Esophagus muscularis mucosa (tissue), 4 donors: Measurements from ENCODE around the gene CARD9. TPM values are rescaled to one million over a fixed set of nuclear protein-coding genes. Genes with fewer than 3 reads are reported as not detected.

Experiments
- DNase-seq: peaks from one replicate; pipeline ENCODE4 v3.0.0-alpha.2; 2017; ENCODE audit errors: extremely low spot score
- H3K27ac ChIP-seq, 4 donors: fragments of 200-600 bp; sonication (generic); replicated peaks in 1 of 4; 1 replicate in 3 of 4; 2 replicates in 1 of 4; pipeline ENCODE4 v1.5.1; 2016 to 2019; ENCODE audit warnings: mild to moderate bottlenecking in 1 of 4
- H3K27me3 ChIP-seq, 4 donors: fragments of 200-600 bp; sonication (generic); one replicate each; pipeline versions ENCODE4 v1.5.1 to v1.6.0; 2016 to 2019
- H3K36me3 ChIP-seq, 4 donors: fragments of 200-600 bp; sonication (generic); one replicate each; pipeline ENCODE4 v1.5.1; 2016 to 2019
- H3K4me1 ChIP-seq, 4 donors: fragments of 200-600 bp; sonication (generic); one replicate each; pipeline ENCODE4 v1.5.1; 2016 to 2019
- H3K4me3 ChIP-seq, 4 donors: fragments of 200-600 bp; sonication (generic); 1 replicate in 2 of 4; 2 replicates in 2 of 4; pipeline ENCODE4 v1.5.1; 2016 to 2019; ENCODE audit warnings: mild to moderate bottlenecking in 4 of 4, moderate library complexity in 1 of 4
- H3K9me3 ChIP-seq, 4 donors: fragments of 200-600 bp; sonication (generic); 1 replicate in 3 of 4; 2 replicates in 1 of 4; pipeline ENCODE4 v1.5.1; 2016 to 2019
- CTCF ChIP-seq, 3 experiments: fragments of 200-600 bp in 2 of 3; fragments of 450-650 bp in 1 of 3; sonication (generic) in 2 of 3; IDR thresholded peaks; one replicate each; pipeline ENCODE4 v1.5.1; 2017 to 2019; ENCODE audit warnings: antibody characterized with exemption in 3 of 3, mild to moderate bottlenecking in 2 of 3, moderate library complexity in 1 of 3
- EP300 ChIP-seq: sonication (generic); formaldehyde crosslinking; IDR thresholded peaks from one replicate; pipeline ENCODE4 v1.6.1; 2017; ENCODE audit warnings: antibody characterized with exemption
- POLR2A ChIP-seq: fragments of 450-650 bp; IDR thresholded peaks from one replicate; pipeline ENCODE4 v1.6.1; 2017; ENCODE audit warnings: antibody characterized with exemption, moderate library complexity, mild to moderate bottlenecking, low read depth
- POLR2AphosphoS5 ChIP-seq, 2 donors: sonication (generic); formaldehyde crosslinking; IDR thresholded peaks; one replicate each; pipeline ENCODE4 v1.6.1; 2017; ENCODE audit warnings: antibody characterized with exemption in 2 of 2
- whole genome bisulfite sequencing: methylation state at CpG from one replicate; pipeline ENCODE4 v1.1.5; 2018; 5-methylcytosine and 5-hydroxymethylcytosine counted together
- intact Hi-C: fragments of 100-400 bp; cut with DNase I; formaldehyde crosslinking; loops from one replicate; pipeline ENCODE4 v1.15.1; 2023
- total RNA-seq, 4 donors: library from RNA; depleted of rRNA; stranded (reverse); fragments of >200 nt; gene quantifications; one replicate each; pipeline versions ENCODE4 v1.1.0 to v1.2.1, GENCODE V29; 2016

The CARD9 gene
- total RNA-seq, 4 donors from 2014 or later: 1.2 to 4.2 (median 1.9) TPM

GRCh38 chr9:136381966-136382513 lies 8.6 kb upstream of the CARD9 start:
- no peaks in the 10 kb centered on the region for H3K27me3 ChIP-seq
- TF ChIP-seq POLR2AphosphoS5 (IDR thresholded peaks at IDR 0.05) (no peak), EP300 (no peak), POLR2A (no peak), CTCF (IDR thresholded peaks at IDR 0.05) (no peak)
- no peak for DNase-seq
- WGBS: 96% methylated on average over 9 of the region's 25 CpGs
- no peak overlapping the region for H3K27ac ChIP-seq
- intact Hi-C loops: no loop called here
- no peak overlapping the region for H3K4me3 ChIP-seq
- H3K36me3 ChIP-seq: peaks cover 19 to 93% (median 90%) of the 10 kb centered on the region in 4 donors
- H3K4me1 ChIP-seq: no peaks in the 10 kb centered on the region
- H3K9me3 ChIP-seq: no peaks in the 10 kb centered on the region

- TF ChIP-seq POLR2AphosphoS5 (IDR thresholded peaks at IDR 0.05) (no peak), POLR2A (no peak), CTCF (IDR thresholded peaks at IDR 0.05) (no peak), EP300 (no peak)
- intact Hi-C loops: no loop called here
- 86% methylated on average over 5 of the region's 9 CpGs for WGBS
These were observed 7.8 kb upstream of the CARD9 start for GRCh38 chr9:136381311-136381710.

GRCh38 chr9:136380381-136380780 lies 6.9 kb upstream of the CARD9 start:
- H3K27me3 ChIP-seq: no peaks in the 10 kb centered on the region
- no peak overlapping the region for H3K4me3 ChIP-seq
- TF ChIP-seq POLR2AphosphoS5 (IDR thresholded peaks at IDR 0.05): no peak
- no peak for TF ChIP-seq POLR2A
- TF ChIP-seq EP300: no peak
- TF ChIP-seq CTCF (IDR thresholded peaks at IDR 0.05): no peak
- no peaks in the 10 kb centered on the region for H3K9me3 ChIP-seq
- WGBS: 100% methylated on average over 2 of the region's 17 CpGs
- intact Hi-C loops: no loop called here
- DNase-seq: no peak
- H3K27ac ChIP-seq: no peak overlapping the region
- H3K4me1 ChIP-seq: no peaks in the 10 kb centered on the region
- H3K36me3 ChIP-seq: peaks cover 16 to 84% (median 76%) of the 10 kb centered on the region in 4 donors

More at GRCh38 chr9:136381311-136381710, 7.8 kb upstream of the CARD9 start:
- Histone ChIP-seq H3K4me3 (no peak overlapping the region), H3K9me3 (no peaks in the 10 kb centered on the region), H3K4me1 (no peaks in the 10 kb centered on the region), H3K27me3 (no peaks in the 10 kb centered on the region), H3K36me3 (peaks cover 16 to 86% (median 83%) of the 10 kb centered on the region in 4 donors), H3K27ac (no peak overlapping the region)
- DNase-seq: no peak

GRCh38 chr9:136379891-136380290 lies 6.4 kb upstream of the CARD9 start:
- 94% methylated on average over 9 of the region's 11 CpGs for WGBS
- Histone ChIP-seq H3K4me3 (no peak overlapping the region), H3K36me3 (peaks cover 16 to 83% (median 71%) of the 10 kb centered on the region in 4 donors), H3K27me3 (no peaks in the 10 kb centered on the region), H3K9me3 (no peaks in the 10 kb centered on the region), H3K27ac (no peak overlapping the region), H3K4me1 (no peaks in the 10 kb centered on the region)
- no peak for DNase-seq
- intact Hi-C loops: no loop called here
- no peak for TF ChIP-seq POLR2AphosphoS5 (IDR thresholded peaks at IDR 0.05)
- TF ChIP-seq CTCF (IDR thresholded peaks at IDR 0.05): no peak
- no peak for TF ChIP-seq EP300
- TF ChIP-seq POLR2A: no peak

GRCh38 chr9:136379401-136379800 lies 5.9 kb upstream of the CARD9 start:
- Histone ChIP-seq H3K27me3 (no peaks in the 10 kb centered on the region), H3K36me3 (peaks cover 13 to 78% (median 67%) of the 10 kb centered on the region in 4 donors), H3K27ac (no peak overlapping the region), H3K4me3 (no peak overlapping the region), H3K9me3 (no peaks in the 10 kb centered on the region), H3K4me1 (no peaks in the 10 kb centered on the region)
- DNase-seq: no peak
- WGBS: 100% methylated on average over 1 of the region's 11 CpGs
- intact Hi-C loops: no loop called here
- TF ChIP-seq POLR2AphosphoS5 (IDR thresholded peaks at IDR 0.05) (no peak), EP300 (no peak), POLR2A (no peak), CTCF (IDR thresholded peaks at IDR 0.05) (no peak)
